ENCODE data around the gene NR3C2. TPM values are rescaled to one million over a fixed set of nuclear protein-coding genes. Genes with fewer than 3 reads are reported as not detected.

Gene NR3C2
- total RNA-seq, 1 experiment from 2014 or later = 0.26 TPM

GRCh38 chr4:148344352-148344751, 97.9 kb downstream of the NR3C2 start:
- intact Hi-C loops (cut with micrococcal nuclease; ENCODE audit: unreplicated experiment) (no loop called here), in situ Hi-C loops (cut with HindIII; ENCODE audit: low pct_unique_long_range_greater_than_20kb, low sequenced_read_pairs) (no loop called here)
- no TSS peak for BruUV-seq (replicated peaks)
- H3K27me3 ChIP-seq (ENCODE audit: control insufficient read depth, insufficient read depth, low read length) = no peaks in the 10 kb centered on the region
- H3K9me3 ChIP-seq (ENCODE audit: control insufficient read depth, insufficient read depth, low read depth, low read length) = no peaks in the 10 kb centered on the region
- no peaks in the 10 kb centered on the region for H3K36me3 ChIP-seq (ENCODE audit: control insufficient read depth, insufficient read depth, low read length)
- no peak overlapping the region for H3K27ac ChIP-seq (ENCODE audit: low read length)
- ChIA-PET POLR2A (no interaction called here), CTCF (no interaction called here)
- no peak for ATAC-seq
- H3K4me1 ChIP-seq (ENCODE audit: control insufficient read depth, insufficient read depth, low read length) = no peaks in the 10 kb centered on the region
- TF ChIP-seq TCF7L2 (IDR thresholded peaks at IDR 0.05; ENCODE audit: low read depth, low read length) = no peak
- TF ChIP-seq CTCF (IDR thresholded peaks at IDR 0.05) = no peak
- TF ChIP-seq POLR2AphosphoS5 (IDR thresholded peaks at IDR 0.05; ENCODE audit: low read depth, low read length) = no peak
- TF ChIP-seq, protein P1, sequence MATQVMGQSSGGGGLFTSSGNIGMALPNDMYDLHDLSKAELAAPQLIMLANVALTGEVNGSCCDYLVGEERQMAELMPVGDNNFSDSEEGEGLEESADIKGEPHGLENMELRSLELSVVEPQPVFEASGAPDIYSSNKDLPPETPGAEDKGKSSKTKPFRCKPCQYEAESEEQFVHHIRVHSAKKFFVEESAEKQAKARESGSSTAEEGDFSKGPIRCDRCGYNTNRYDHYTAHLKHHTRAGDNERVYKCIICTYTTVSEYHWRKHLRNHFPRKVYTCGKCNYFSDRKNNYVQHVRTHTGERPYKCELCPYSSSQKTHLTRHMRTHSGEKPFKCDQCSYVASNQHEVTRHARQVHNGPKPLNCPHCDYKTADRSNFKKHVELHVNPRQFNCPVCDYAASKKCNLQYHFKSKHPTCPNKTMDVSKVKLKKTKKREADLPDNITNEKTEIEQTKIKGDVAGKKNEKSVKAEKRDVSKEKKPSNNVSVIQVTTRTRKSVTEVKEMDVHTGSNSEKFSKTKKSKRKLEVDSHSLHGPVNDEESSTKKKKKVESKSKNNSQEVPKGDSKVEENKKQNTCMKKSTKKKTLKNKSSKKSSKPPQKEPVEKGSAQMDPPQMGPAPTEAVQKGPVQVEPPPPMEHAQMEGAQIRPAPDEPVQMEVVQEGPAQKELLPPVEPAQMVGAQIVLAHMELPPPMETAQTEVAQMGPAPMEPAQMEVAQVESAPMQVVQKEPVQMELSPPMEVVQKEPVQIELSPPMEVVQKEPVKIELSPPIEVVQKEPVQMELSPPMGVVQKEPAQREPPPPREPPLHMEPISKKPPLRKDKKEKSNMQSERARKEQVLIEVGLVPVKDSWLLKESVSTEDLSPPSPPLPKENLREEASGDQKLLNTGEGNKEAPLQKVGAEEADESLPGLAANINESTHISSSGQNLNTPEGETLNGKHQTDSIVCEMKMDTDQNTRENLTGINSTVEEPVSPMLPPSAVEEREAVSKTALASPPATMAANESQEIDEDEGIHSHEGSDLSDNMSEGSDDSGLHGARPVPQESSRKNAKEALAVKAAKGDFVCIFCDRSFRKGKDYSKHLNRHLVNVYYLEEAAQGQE (IDR thresholded peaks at IDR 0.05; ENCODE audit: insufficient read depth in 1 of 2, low read depth in 2 of 2, low read length in 1 of 2) = no peak
- TF ChIP-seq SIN3A (IDR thresholded peaks at IDR 0.05; ENCODE audit: borderline replicate concordance, insufficient read depth, low read depth, low read length) = no peak
- DNase-seq (ENCODE audit: low read depth, low spot score) = no peak
- H3K4me3 ChIP-seq (ENCODE audit: low read depth in 2 of 2, low read length in 2 of 2) = no peak overlapping the region

GRCh38 chr4:148341980-148342800, 100.0 kb downstream of the NR3C2 start:
- H3K9me3 ChIP-seq (ENCODE audit: control insufficient read depth, insufficient read depth, low read depth, low read length) = no peaks in the 10 kb centered on the region
- no peak overlapping the region for H3K27ac ChIP-seq (ENCODE audit: low read length)
- CTCF ChIA-PET = no interaction called here
- no TSS peak for BruUV-seq (replicated peaks)
- H3K4me3 ChIP-seq (ENCODE audit: low read depth in 2 of 2, low read length in 2 of 2) = no peak overlapping the region
- POLR2A ChIA-PET = no interaction called here
- intact Hi-C loops (cut with micrococcal nuclease; ENCODE audit: unreplicated experiment) (no loop called here), in situ Hi-C loops (cut with HindIII; ENCODE audit: low pct_unique_long_range_greater_than_20kb, low sequenced_read_pairs) (no loop called here)
- DNase-seq (ENCODE audit: low read depth, low spot score) (no peak), ATAC-seq (no peak)
- no peaks in the 10 kb centered on the region for H3K36me3 ChIP-seq (ENCODE audit: control insufficient read depth, insufficient read depth, low read length)
- no peak for TF ChIP-seq POLR2AphosphoS5 (IDR thresholded peaks at IDR 0.05; ENCODE audit: low read depth, low read length)
- TF ChIP-seq CTCF (IDR thresholded peaks at IDR 0.05) = no peak
- TF ChIP-seq SIN3A (IDR thresholded peaks at IDR 0.05; ENCODE audit: borderline replicate concordance, insufficient read depth, low read depth, low read length) = no peak
- TF ChIP-seq TCF7L2 (IDR thresholded peaks at IDR 0.05; ENCODE audit: low read depth, low read length) = no peak
- TF ChIP-seq, protein P1 (IDR thresholded peaks at IDR 0.05; ENCODE audit: insufficient read depth in 1 of 2, low read depth in 2 of 2, low read length in 1 of 2) = no peak
- H3K4me1 ChIP-seq (ENCODE audit: control insufficient read depth, insufficient read depth, low read length) = no peaks in the 10 kb centered on the region
- no peaks in the 10 kb centered on the region for H3K27me3 ChIP-seq (ENCODE audit: control insufficient read depth, insufficient read depth, low read length)

All from Panc1 (cell line).